Natural killer cell (primary cell): ENCODE results near the gene SNX9. TPM values are rescaled to one million over a fixed set of nuclear protein-coding genes. Genes with fewer than 3 reads are reported as not detected.

Experiments
- ATAC-seq, 3 donors: fragments of 150-1000 bp in 2 of 3; fragments of 200-7000 bp in 1 of 3; cut with Tn5 transposase; 1 replicate in 1 of 3; 2 replicates in 2 of 3; pipeline ENCODE4 v1.10.0; 2021; ENCODE audit warnings: mild to moderate bottlenecking in 2 of 3, moderate library complexity in 2 of 3
- DNase-seq, 2 donors: peaks; one replicate each; pipeline versions ENCODE4 v3.0.0 to v3.0.0-alpha.2; 2013 to 2021; ENCODE audit warnings: mixed read lengths in 1 of 2
- H3K27ac ChIP-seq: one replicate; pipeline ENCODE4 v1.5.1; 2013; ENCODE audit warnings: mild to moderate bottlenecking, low read length
- H3K27me3 ChIP-seq: one replicate; pipeline ENCODE4 v1.6.1; 2013; ENCODE audit warnings: low read length; ENCODE audit not compliant: control insufficient read depth, insufficient read depth
- H3K36me3 ChIP-seq: one replicate; pipeline ENCODE4 v1.6.1; 2013; ENCODE audit warnings: low read length; ENCODE audit not compliant: control insufficient read depth, insufficient read depth
- H3K4me1 ChIP-seq: one replicate; pipeline ENCODE4 v1.6.1; 2013; ENCODE audit warnings: low read length; ENCODE audit not compliant: control insufficient read depth, insufficient read depth
- H3K4me3 ChIP-seq: one replicate; pipeline ENCODE4 v1.5.1; 2013; ENCODE audit warnings: low read length
- H3K9me3 ChIP-seq: one replicate; pipeline ENCODE4 v1.6.1; 2013; ENCODE audit warnings: low read length; ENCODE audit not compliant: control insufficient read depth, insufficient read depth
- H3K27ac Mint-ChIP-seq, 2 donors: one replicate each; pipeline ENCODE4 v1.8.0; 2022; ENCODE audit warnings: mild to moderate bottlenecking in 2 of 2, mixed read lengths in 2 of 2, moderate library complexity in 1 of 2
- H3K27me3 Mint-ChIP-seq, 2 donors: one replicate each; pipeline ENCODE4 v1.8.0; 2022; ENCODE audit warnings: low read depth in 2 of 2, mixed read lengths in 2 of 2
- H3K36me3 Mint-ChIP-seq: one replicate; pipeline ENCODE4 v1.8.0; 2022; ENCODE audit warnings: mixed read lengths
- H3K4me1 Mint-ChIP-seq, 2 donors: one replicate each; pipeline ENCODE4 v1.8.0; 2022; ENCODE audit warnings: mixed read lengths in 2 of 2
- H3K4me3 Mint-ChIP-seq: one replicate; pipeline ENCODE4 v1.8.0; 2022; ENCODE audit warnings: mild to moderate bottlenecking, moderate library complexity, mixed read lengths
- H3K9me3 Mint-ChIP-seq, 2 donors: one replicate each; pipeline ENCODE4 v1.8.0; 2022; ENCODE audit warnings: mixed read lengths in 2 of 2
- CTCF ChIP-seq: fragments of 200-600 bp; IDR thresholded peaks from one replicate; pipeline ENCODE4 v1.8.0; 2022; ENCODE audit warnings: antibody characterized with exemption
- WGBS: methylation state at CpG from one replicate; pipeline ENCODE4 v1.1.7; 2013; ENCODE audit warnings: missing lambda C conversion rate; ENCODE audit not compliant: insufficient coverage; 5-methylcytosine and 5-hydroxymethylcytosine counted together
- intact Hi-C: fragments of 100-400 bp; cut with micrococcal nuclease; formaldehyde crosslinking; loops from one replicate; pipeline ENCODE4 v1.14.2; 2022
- total RNA-seq, 4 donors: library from RNA; stranded (reverse); fragments of 120-200 nt in 1 of 4; gene quantifications; one replicate each; pipeline versions ENCODE4 v1.2.3 to v1.2.4, GENCODE V29; 2013 to 2022

The SNX9 gene
- total RNA-seq, 3 donors from 2014 or later (not counting 1 experiment from before 2014, with no cell fraction given): 6.0 to 9.7 (median 7.3) TPM

GRCh38 chr6:157893238-157893637 lies 70.2 kb downstream of the SNX9 start:
- TF ChIP-seq CTCF: no peak
- Mint-ChIP-seq H3K9me3 (no peaks in the 10 kb centered on the region), H3K36me3 (peaks cover 6% of the 10 kb centered on the region), H3K27ac (no peak overlapping the region), H3K4me3 (no peak overlapping the region), H3K4me1 (peaks cover 6 to 11% of the 10 kb centered on the region in 2 donors), H3K27me3 (peaks cover 8% of the 10 kb centered on the region in 2 donors)
- Histone ChIP-seq H3K4me3 (no peak overlapping the region), H3K27me3 (no peaks in the 10 kb centered on the region), H3K36me3 (no peaks in the 10 kb centered on the region), H3K27ac (no peak overlapping the region), H3K9me3 (no peaks in the 10 kb centered on the region), H3K4me1 (peaks cover 5% of the 10 kb centered on the region)
- no peak for ATAC-seq
- WGBS: 88% methylated on average over 4 of the region's 4 CpGs
- intact Hi-C loops: no loop called here
- peak in 1 of 2 donors; percentile 77 for DNase-seq

- no peak for TF ChIP-seq CTCF
- peaks cover 6 to 11% of the 10 kb centered on the region in 2 donors for H3K4me1 Mint-ChIP-seq
- ATAC-seq (no peak), DNase-seq (no peak)
- intact Hi-C loops: no loop called here
- Histone ChIP-seq H3K27ac (no peak overlapping the region), H3K9me3 (no peaks in the 10 kb centered on the region), H3K36me3 (no peaks in the 10 kb centered on the region), H3K4me3 (no peak overlapping the region), H3K4me1 (peaks cover 5% of the 10 kb centered on the region), H3K27me3 (no peaks in the 10 kb centered on the region)
- H3K4me3 Mint-ChIP-seq: no peak overlapping the region
- no peaks in the 10 kb centered on the region for H3K36me3 Mint-ChIP-seq
- WGBS: 93% methylated on average over 3 of the region's 3 CpGs
- peaks cover 0 to 4% of the 10 kb centered on the region in 2 donors for H3K27me3 Mint-ChIP-seq
- H3K9me3 Mint-ChIP-seq: no peaks in the 10 kb centered on the region
- H3K27ac Mint-ChIP-seq: no peak overlapping the region
Observed at GRCh38 chr6:157895585-157895984, 72.5 kb downstream of the SNX9 start.

GRCh38 chr6:157896932-157897331 lies 73.9 kb downstream of the SNX9 start:
- no peaks in the 10 kb centered on the region for H3K9me3 Mint-ChIP-seq
- H3K4me3 Mint-ChIP-seq: no peak overlapping the region
- WGBS: 89% methylated on average over 4 of the region's 4 CpGs
- intact Hi-C loops: no loop called here
- H3K36me3 ChIP-seq: no peaks in the 10 kb centered on the region
- H3K4me3 ChIP-seq: no peak overlapping the region
- no peak overlapping the region for H3K27ac ChIP-seq
- no peak overlapping the region for H3K27ac Mint-ChIP-seq
- no peaks in the 10 kb centered on the region for H3K36me3 Mint-ChIP-seq
- no peaks in the 10 kb centered on the region for H3K4me1 ChIP-seq
- H3K9me3 ChIP-seq: no peaks in the 10 kb centered on the region
- DNase-seq (no peak), ATAC-seq (no peak)
- peaks cover 0 to 4% of the 10 kb centered on the region in 2 donors for H3K4me1 Mint-ChIP-seq
- H3K27me3 ChIP-seq: no peaks in the 10 kb centered on the region
- peaks cover 0 to 2% of the 10 kb centered on the region in 2 donors for H3K27me3 Mint-ChIP-seq
- TF ChIP-seq CTCF: no peak

GRCh38 chr6:157898169-157898568 lies 75.1 kb downstream of the SNX9 start:
- H3K27me3 ChIP-seq: no peaks in the 10 kb centered on the region
- no peaks in the 10 kb centered on the region for H3K36me3 ChIP-seq
- H3K4me1 ChIP-seq: no peaks in the 10 kb centered on the region
- 81% methylated on average over 7 of the region's 7 CpGs for WGBS
- no peak for TF ChIP-seq CTCF
- H3K9me3 Mint-ChIP-seq: no peaks in the 10 kb centered on the region
- no peaks in the 10 kb centered on the region for H3K27me3 Mint-ChIP-seq
- DNase-seq: peak in 1 of 2 donors; percentile 64
- no peaks in the 10 kb centered on the region for H3K36me3 Mint-ChIP-seq
- H3K4me3 Mint-ChIP-seq: no peak overlapping the region
- H3K9me3 ChIP-seq: no peaks in the 10 kb centered on the region
- H3K27ac Mint-ChIP-seq: no peak overlapping the region
- no peak overlapping the region for H3K4me3 ChIP-seq
- H3K4me1 Mint-ChIP-seq: no peaks in the 10 kb centered on the region
- H3K27ac ChIP-seq: no peak overlapping the region
- ATAC-seq: no peak
- intact Hi-C loops: no loop called here
